CD4-positive, alpha-beta memory T cell (primary cell): ENCODE results near the gene FAM219B. TPM values are rescaled to one million over a fixed set of nuclear protein-coding genes. Genes with fewer than 3 reads are reported as not detected.
A peak's percentile ranks its signal among the peaks of the same experiment; 100 is the strongest.
"Not testable (repeated sequence)": the region's sequence is repeated elsewhere in the genome, so short reads cannot be mapped to it uniquely, and the experiment has no call there.

Experiments used
- CTCF ChIA-PET: fragments of 350-600 bp; sonication (Branson Sonifier 250); formaldehyde crosslinking; loops from one replicate; lab custom pipeline; 2021; ENCODE audit warnings: inconsistent platforms; ENCODE audit not compliant: partially characterized antibody; lab: Charles Lee
- POLR2A ChIA-PET: fragments of 350-600 bp; sonication (Branson Sonifier 250); formaldehyde crosslinking; loops from one replicate; lab custom pipeline; 2021; ENCODE audit not compliant: partially characterized antibody; lab: Charles Lee
- DNase-seq, 5 donors: peaks; one replicate each; pipeline versions ENCODE4 v3.0.0 to v3.0.0-alpha.2; 2020 to 2022; ENCODE audit warnings: mixed read lengths in 1 of 5
- H3K27ac ChIP-seq: one replicate; pipeline ENCODE4 v1.7.0; 2013; ENCODE audit warnings: low read depth, low read length
- H3K27me3 ChIP-seq: 2 replicates; pipeline ENCODE4 v1.7.0; 2013; ENCODE audit warnings: mild to moderate bottlenecking, low read length, moderate library complexity; ENCODE audit not compliant: insufficient read depth
- H3K36me3 ChIP-seq: 2 replicates; pipeline ENCODE4 v1.7.0; 2013; ENCODE audit warnings: mild to moderate bottlenecking, low read length, moderate library complexity; ENCODE audit not compliant: insufficient read depth
- H3K4me1 ChIP-seq: 2 replicates; pipeline ENCODE4 v1.7.0; 2013; ENCODE audit warnings: mild to moderate bottlenecking, low read length, moderate library complexity; ENCODE audit not compliant: insufficient read depth
- H3K4me3 ChIP-seq, 2 donors: one replicate each; pipeline ENCODE4 v1.7.0; 2013; ENCODE audit warnings: low read length in 2 of 2, mild to moderate bottlenecking in 1 of 2
- H3K9me3 ChIP-seq, 2 donors: one replicate each; pipeline ENCODE4 v1.7.0; 2013; ENCODE audit warnings: low read length in 2 of 2, control low read depth in 1 of 2; ENCODE audit not compliant: control insufficient read depth in 1 of 2
- H3K27ac Mint-ChIP-seq, 7 donors: one replicate each; pipeline ENCODE4 v1.8.0; 2020 to 2021; ENCODE audit warnings: mixed read lengths in 7 of 7, mild to moderate bottlenecking in 6 of 7, inconsistent platforms in 3 of 7, moderate library complexity in 3 of 7
- H3K27me3 Mint-ChIP-seq, 2 donors: one replicate each; pipeline ENCODE4 v1.8.0; 2020 to 2021; ENCODE audit warnings: mixed read lengths in 2 of 2
- H3K36me3 Mint-ChIP-seq, 2 donors: one replicate each; pipeline ENCODE4 v1.8.0; 2020 to 2021; ENCODE audit warnings: mixed read lengths in 2 of 2, inconsistent platforms in 1 of 2, mild to moderate bottlenecking in 1 of 2
- H3K4me1 Mint-ChIP-seq, 4 donors: one replicate each; pipeline ENCODE4 v1.8.0; 2020 to 2021; ENCODE audit warnings: mixed read lengths in 4 of 4, mild to moderate bottlenecking in 1 of 4
- H3K4me3 Mint-ChIP-seq, 8 donors: one replicate each; pipeline ENCODE4 v1.8.0; 2020 to 2021; ENCODE audit warnings: mixed read lengths in 8 of 8, mild to moderate bottlenecking in 7 of 8, moderate library complexity in 6 of 8, inconsistent platforms in 3 of 8
- H3K9me3 Mint-ChIP-seq, 8 donors: one replicate each; pipeline ENCODE4 v1.8.0; 2020 to 2021; ENCODE audit warnings: mixed read lengths in 8 of 8, mild to moderate bottlenecking in 5 of 8, inconsistent platforms in 3 of 8, moderate library complexity in 1 of 8
- intact Hi-C: fragments of 100-400 bp; cut with micrococcal nuclease; formaldehyde crosslinking; loops from one replicate; pipeline ENCODE4 v1.15.1; 2023
- polyA plus RNA-seq, 2 donors: library from polyadenylated mRNA; unstranded; fragments of 300-500 nt; fragmentation: Illumina TruSeq; gene quantifications; one replicate each; pipeline ENCODE4 v1.2.3, GENCODE V29; 2021
- total RNA-seq, 2 experiments: library from RNA; stranded (reverse); gene quantifications; one replicate each; pipeline ENCODE4 v1.2.3, GENCODE V29; 2021

FAM219B gene
- total and polyA plus RNA-seq, 4 experiments from 2014 or later = 17.4 to 117 (median 63.6) TPM

- Mint-ChIP-seq H3K36me3 (peaks cover 16 to 36% of the 10 kb centered on the region in 2 donors), H3K4me1 (peaks cover 22 to 38% (median 33%) of the 10 kb centered on the region in 4 donors), H3K4me3 (no peak overlapping the region), H3K27me3 (no peaks in the 10 kb centered on the region), H3K27ac (peak overlapping the region in 3 of 7 donors; percentile 60 to 79 (median 65)), H3K9me3 (no peaks in the 10 kb centered on the region)
- POLR2A ChIA-PET = interaction anchor here (1.0 to 10.7 kb wide), 9 partner anchors 6 to 281 kb away, joined by 3 to 155 read pairs (median 6); partner anchors contain the start of genes FAM219B, MPI, SCAMP2 and ULK3
- H3K9me3 ChIP-seq = no peaks in the 10 kb centered on the region
- intact Hi-C loops = no loop called here
- no peak overlapping the region for H3K4me3 ChIP-seq
- H3K27ac ChIP-seq = peak overlapping the region; percentile 8
- CTCF ChIA-PET = interaction anchor here (0.7 to 2.7 kb wide), 10 partner anchors 9 to 126 kb away, joined by 3 to 8 read pairs (median 4); partner anchors contain the start of genes FAM219B and ULK3
- H3K4me1 ChIP-seq = peaks cover 49% of the 10 kb centered on the region
- peaks cover 42% of the 10 kb centered on the region for H3K36me3 ChIP-seq
- DNase-seq = no peak
- H3K27me3 ChIP-seq = no peaks in the 10 kb centered on the region
Observed at GRCh38 chr15:74897300-74897701, 9.3 kb downstream of the FAM219B start.

DNA sequence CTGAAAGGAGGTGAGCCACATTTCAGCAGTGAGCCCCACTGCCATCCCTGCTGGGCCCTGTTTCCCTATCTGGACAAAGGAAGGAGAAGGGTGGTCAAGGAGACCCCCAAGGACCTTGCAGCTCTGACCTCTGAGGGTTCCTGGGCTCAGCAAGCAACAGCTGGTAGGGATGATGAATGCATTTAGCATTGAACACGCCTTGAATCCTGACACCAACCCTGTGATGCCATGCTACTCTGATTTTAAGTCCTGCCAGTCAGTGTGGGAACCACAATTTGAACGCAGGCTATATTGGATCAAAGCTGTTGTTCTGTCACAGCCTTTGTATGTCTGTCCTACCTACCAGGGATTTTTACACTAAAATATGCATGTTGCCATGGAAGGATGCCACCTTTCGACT lies 10.3 kb downstream of the FAM219B start:
- Mint-ChIP-seq H3K9me3 (no peaks in the 10 kb centered on the region), H3K27ac (peak overlapping the region in 5 of 7 donors; percentile 15 to 50 (median 48)), H3K4me3 (no peak overlapping the region), H3K36me3 (peaks cover 18 to 32% of the 10 kb centered on the region in 2 donors), H3K27me3 (no peaks in the 10 kb centered on the region), H3K4me1 (peaks cover 15 to 37% (median 28%) of the 10 kb centered on the region in 4 donors)
- Histone ChIP-seq H3K27ac (no peak overlapping the region), H3K27me3 (no peaks in the 10 kb centered on the region), H3K4me1 (peaks cover 46% of the 10 kb centered on the region), H3K9me3 (no peaks in the 10 kb centered on the region), H3K36me3 (peaks cover 33% of the 10 kb centered on the region), H3K4me3 (no peak overlapping the region)
- intact Hi-C loops = no loop called here
- DNase-seq = no peak
- POLR2A ChIA-PET = interaction anchor here (1.0 to 10.7 kb wide), 8 partner anchors 7 to 280 kb away, joined by 3 to 155 read pairs (median 6); partner anchors contain the start of genes FAM219B and ULK3
- CTCF ChIA-PET = interaction anchor here (1.0 to 3.1 kb wide), 8 partner anchors 10 to 262 kb away, joined by 3 to 18 read pairs (median 6); partner anchors contain the start of genes FAM219B and ULK3

DNA sequence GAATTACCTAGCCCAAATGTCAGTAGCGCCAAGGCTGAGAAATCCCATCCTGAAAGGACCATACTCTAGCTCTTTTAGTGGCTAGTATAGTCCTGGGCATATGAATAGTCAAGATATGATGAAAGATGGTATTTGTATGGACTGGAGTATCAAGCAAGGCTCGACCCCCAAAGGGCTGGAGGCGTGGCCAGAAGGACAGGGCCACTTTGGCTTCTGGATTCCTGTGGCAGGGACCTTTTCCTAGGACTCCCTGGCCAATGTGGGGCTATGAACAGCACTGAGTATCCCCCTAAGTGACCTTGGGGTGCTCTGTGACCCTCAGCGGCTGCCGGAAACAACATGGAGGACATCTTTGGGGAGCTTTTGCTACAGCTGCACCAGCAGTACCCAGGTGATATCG lies 10.8 kb downstream of the FAM219B start:
- Histone ChIP-seq H3K27me3 (no peaks in the 10 kb centered on the region), H3K36me3 (peaks cover 28% of the 10 kb centered on the region), H3K9me3 (no peaks in the 10 kb centered on the region), H3K4me3 (no peak overlapping the region), H3K4me1 (peaks cover 46% of the 10 kb centered on the region), H3K27ac (no peak overlapping the region)
- no peak for DNase-seq
- H3K27ac Mint-ChIP-seq = peak overlapping the region in 6 of 7 donors; percentile 35 to 72 (median 55)
- POLR2A ChIA-PET = interaction anchor here (1.1 to 10.7 kb wide), 6 partner anchors 8 to 108 kb away, joined by 3 to 155 read pairs (median 8); partner anchors contain the start of genes FAM219B and ULK3
- no peaks in the 10 kb centered on the region for H3K27me3 Mint-ChIP-seq
- H3K4me3 Mint-ChIP-seq = no peak overlapping the region
- intact Hi-C loops = no loop called here
- H3K4me1 Mint-ChIP-seq = peaks cover 17 to 37% (median 29%) of the 10 kb centered on the region in 4 donors
- peaks cover 17 to 32% of the 10 kb centered on the region in 2 donors for H3K36me3 Mint-ChIP-seq
- CTCF ChIA-PET = interaction anchor here (1.3 to 3.1 kb wide), 5 partner anchors 10 to 261 kb away, joined by 3 to 18 read pairs (median 8); partner anchors contain the start of genes FAM219B and ULK3
- no peaks in the 10 kb centered on the region for H3K9me3 Mint-ChIP-seq

- intact Hi-C loops = loop anchor here (5.0 kb wide), 1 partner anchor 43 kb away; the partner anchor contains the start of gene COX5A
- not testable (repeated sequence) for H3K9me3 Mint-ChIP-seq, H3K27me3 ChIP-seq, H3K4me3 Mint-ChIP-seq, DNase-seq, H3K9me3 ChIP-seq, H3K4me3 ChIP-seq, H3K27me3 Mint-ChIP-seq
- Histone ChIP-seq H3K36me3 (peaks cover 18% of the 10 kb centered on the region), H3K27ac (peak overlapping the region; percentile 39), H3K4me1 (peaks cover 49% of the 10 kb centered on the region)
- peaks cover 26 to 47% (median 37%) of the 10 kb centered on the region in 4 donors for H3K4me1 Mint-ChIP-seq
- H3K27ac Mint-ChIP-seq = peak overlapping the region in 5 of 7 donors; percentile 23 to 99 (median 68)
- ChIA-PET CTCF (interaction anchor here (0.7 to 3.1 kb wide), 12 partner anchors 10 to 114 kb away, joined by 3 to 18 read pairs (median 3); partner anchors contain the start of gene FAM219B), POLR2A (interaction anchor here (0.6 to 10.7 kb wide), 16 partner anchors 9 to 279 kb away, joined by 3 to 155 read pairs (median 4); partner anchors contain the start of genes CLK3, COX5A, CPLX3 and FAM219B)
- H3K36me3 Mint-ChIP-seq = peaks cover 11 to 33% of the 10 kb centered on the region in 2 donors
Observed at GRCh38 chr15:74894383-74894782, 12.3 kb downstream of the FAM219B start.

DNA sequence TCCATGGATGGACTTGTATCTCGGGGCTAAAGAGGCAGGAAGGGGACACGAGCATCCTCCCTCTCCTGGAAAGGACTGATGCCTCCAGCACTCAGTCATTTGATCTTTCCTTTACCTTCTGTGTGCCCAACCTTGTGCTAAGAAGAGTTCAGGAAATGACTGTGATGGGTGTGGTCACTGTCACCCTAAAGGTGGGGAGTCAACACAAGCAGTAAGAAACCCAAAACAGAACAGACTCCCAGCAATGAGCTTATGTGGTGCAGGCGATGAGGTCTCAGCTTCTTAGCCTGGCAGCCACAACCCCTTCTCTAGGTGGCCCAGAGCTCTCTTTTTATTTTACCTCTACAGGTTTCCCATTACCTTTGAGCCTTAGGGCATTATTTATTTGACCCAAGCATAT lies 13.0 kb downstream of the FAM219B start:
- H3K36me3 Mint-ChIP-seq = peaks cover 11 to 26% of the 10 kb centered on the region in 2 donors
- peak overlapping the region; percentile 80 to 99 (median 98) for H3K27ac Mint-ChIP-seq
- H3K9me3 Mint-ChIP-seq = no peaks in the 10 kb centered on the region
- peaks cover 30 to 54% (median 42%) of the 10 kb centered on the region in 4 donors for H3K4me1 Mint-ChIP-seq
- intact Hi-C loops = loop anchor here (1.0 to 5.0 kb wide), 2 partner anchors 8 to 44 kb away; partner anchors contain the start of gene COX5A
- H3K27me3 Mint-ChIP-seq = no peaks in the 10 kb centered on the region
- Histone ChIP-seq H3K9me3 (no peaks in the 10 kb centered on the region), H3K27me3 (no peaks in the 10 kb centered on the region), H3K4me3 (peak overlapping the region; percentile 20 to 42), H3K27ac (peak overlapping the region; percentile 39), H3K4me1 (peaks cover 57% of the 10 kb centered on the region), H3K36me3 (peaks cover 18% of the 10 kb centered on the region)
- peak; percentile 61 to 75 (median 69) for DNase-seq
- ChIA-PET CTCF (interaction anchor here (0.5 to 3.1 kb wide), 16 partner anchors 8 to 122 kb away, joined by 3 to 18 read pairs (median 3); partner anchors contain the start of gene FAM219B), POLR2A (interaction anchor here (0.6 to 10.7 kb wide), 30 partner anchors 10 to 560 kb away, joined by 3 to 155 read pairs (median 4); partner anchors contain the start of genes CLK3, COX5A, CPLX3 and CYP1A1)
- peak overlapping the region; percentile 75 to 92 (median 84) for H3K4me3 Mint-ChIP-seq

DNA sequence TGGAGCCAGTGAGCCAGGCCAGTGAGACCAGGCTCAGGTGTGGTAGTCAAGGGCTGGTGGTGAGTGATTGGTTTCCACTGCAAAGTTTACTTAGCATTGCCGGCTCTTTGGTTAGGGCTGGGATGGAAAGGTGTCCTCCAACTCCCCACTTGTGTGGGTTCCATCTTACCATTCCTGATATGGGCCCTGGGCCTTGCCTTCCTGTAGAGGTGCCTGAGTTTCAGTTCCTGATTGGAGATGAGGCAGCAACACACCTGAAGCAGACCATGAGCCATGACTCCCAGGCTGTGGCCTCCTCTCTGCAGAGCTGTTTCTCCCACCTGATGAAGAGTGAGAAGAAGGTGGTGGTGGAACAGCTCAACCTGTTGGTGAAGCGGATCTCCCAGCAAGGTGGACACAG lies 13.7 kb downstream of the FAM219B start:
- CTCF ChIA-PET = interaction anchor here (1.1 to 2.2 kb wide), 4 partner anchors 9 to 258 kb away, joined by 3 to 14 read pairs (median 6); no protein-coding TSS in a partner anchor
- peaks cover 30 to 54% (median 42%) of the 10 kb centered on the region in 4 donors for H3K4me1 Mint-ChIP-seq
- peak overlapping the region; percentile 80 to 99 (median 98) for H3K27ac Mint-ChIP-seq

More for the DNA sequence above, 13.7 kb downstream of the FAM219B start:
- Histone ChIP-seq H3K27me3 (no peaks in the 10 kb centered on the region), H3K27ac (peak overlapping the region; percentile 39), H3K9me3 (no peaks in the 10 kb centered on the region), H3K4me1 (peaks cover 57% of the 10 kb centered on the region), H3K36me3 (peaks cover 18% of the 10 kb centered on the region), H3K4me3 (no peak overlapping the region)
- Mint-ChIP-seq H3K27me3 (no peaks in the 10 kb centered on the region), H3K4me3 (peak overlapping the region; percentile 15 to 92 (median 82)), H3K9me3 (no peaks in the 10 kb centered on the region), H3K36me3 (peaks cover 11 to 26% of the 10 kb centered on the region in 2 donors)
- no peak for DNase-seq
- intact Hi-C loops = loop anchor here (1.0 to 5.0 kb wide), 2 partner anchors 8 to 44 kb away; partner anchors contain the start of gene COX5A
- POLR2A ChIA-PET = interaction anchor here (0.6 to 10.7 kb wide), 15 partner anchors 11 to 561 kb away, joined by 3 to 155 read pairs (median 4); partner anchors contain the start of genes COX5A, CYP1A1, FAM219B and SCAMP2
